SH-SY5Y (cell line): ENCODE data around the gene PLEKHJ1.

Experiments
- GATA2 ChIP-seq: IDR thresholded peaks from 2 replicates; pipeline ENCODE4 v1.6.1; 2011; ENCODE audit warnings: mild to moderate bottlenecking, low read depth, low read length
- GATA3 ChIP-seq: IDR thresholded peaks from 2 replicates; pipeline ENCODE4 v1.6.1; 2011; ENCODE audit warnings: low read depth, mild to moderate bottlenecking, low read length, moderate library complexity

DNA sequence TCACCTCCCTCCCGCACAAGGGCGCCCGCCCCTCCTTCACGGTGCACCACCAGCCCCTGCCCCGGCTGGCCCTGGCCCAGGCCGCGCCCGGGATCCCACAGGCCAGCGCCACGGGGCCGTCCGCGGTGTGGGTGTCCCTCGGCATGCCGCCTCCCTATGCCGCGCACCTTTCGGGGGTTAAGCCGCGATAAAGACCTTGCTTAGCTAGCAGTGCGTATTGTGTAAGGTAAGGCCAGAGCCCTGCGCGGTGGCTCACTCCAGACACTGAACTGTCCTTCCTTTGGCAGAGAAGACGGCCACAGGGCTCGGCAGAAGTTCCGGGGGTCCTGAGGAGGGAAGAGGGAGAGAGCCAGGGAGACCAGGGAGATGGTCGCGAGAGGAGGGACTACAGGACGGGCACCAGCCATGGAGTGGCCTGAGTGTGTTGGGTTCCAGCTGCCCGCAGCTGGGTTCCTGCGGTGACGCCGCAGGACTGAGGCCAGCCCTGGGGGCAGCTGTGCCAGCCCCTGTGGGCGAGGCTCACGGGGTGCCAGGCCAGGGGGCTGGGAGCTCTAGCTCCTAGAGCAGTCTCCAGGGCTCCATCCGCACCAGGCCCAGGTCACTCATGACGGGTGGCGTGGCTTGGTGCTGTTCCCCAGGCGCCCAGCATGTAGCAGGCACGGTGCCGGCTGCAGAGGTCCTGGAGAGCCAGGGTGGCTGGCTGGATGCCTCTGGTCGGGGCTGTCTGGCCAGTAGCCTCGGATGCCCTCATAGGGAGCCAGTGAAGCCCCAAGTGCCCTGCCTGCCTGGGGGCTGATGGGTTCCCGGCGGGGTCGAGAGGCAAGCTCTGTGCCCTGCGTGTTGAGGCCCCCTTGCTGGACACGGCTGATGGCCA lies 7.7 kb downstream of the PLEKHJ1 start:
- TF ChIP-seq GATA3 (no peak), GATA2 (no peak)
